Measurements from ENCODE around the gene TMEM254.
"Not testable (repeated sequence)": the region's sequence is repeated elsewhere in the genome, so short reads cannot be mapped to it uniquely, and the experiment has no call there.

TMEM254 gene

GRCh38 chr10:80051993-80052392, 26.5 kb upstream of the TMEM254 start:
- H3K27ac ChIP-seq (ENCODE audit: low read depth, low read length) = no peak overlapping the region
- no peak overlapping the region for H3K9ac ChIP-seq (ENCODE audit: low read length)

GRCh38 chr10:80055760-80056159, 22.7 kb upstream of the TMEM254 start:
- H3K27ac ChIP-seq (ENCODE audit: low read depth, low read length) = no peak overlapping the region
- no peak overlapping the region for H3K9ac ChIP-seq (ENCODE audit: low read length)
- no peak overlapping the region for H3K4me3 ChIP-seq (ENCODE audit: low read length)
- H3K4me1 ChIP-seq (ENCODE audit: control insufficient read depth, insufficient read depth, low read length) = no peaks in the 10 kb centered on the region
- H3K27me3 ChIP-seq (ENCODE audit: control insufficient read depth, insufficient read depth, low read length) = no peaks in the 10 kb centered on the region
- H3K36me3 ChIP-seq (ENCODE audit: control insufficient read depth, insufficient read depth, low read length) = no peaks in the 10 kb centered on the region

More at GRCh38 chr10:80051993-80052392, 26.5 kb upstream of the TMEM254 start:
- Histone ChIP-seq H3K36me3 (ENCODE audit: control insufficient read depth, insufficient read depth, low read length) (no peaks in the 10 kb centered on the region), H3K4me1 (ENCODE audit: control insufficient read depth, insufficient read depth, low read length) (no peaks in the 10 kb centered on the region), H3K4me3 (ENCODE audit: low read length) (no peak overlapping the region), H3K27me3 (ENCODE audit: control insufficient read depth, insufficient read depth, low read length) (no peaks in the 10 kb centered on the region)

GRCh38 chr10:80057171-80057570, 21.3 kb upstream of the TMEM254 start:
- Histone ChIP-seq H3K9ac (ENCODE audit: low read length) (no peak overlapping the region), H3K27ac (ENCODE audit: low read depth, low read length) (no peak overlapping the region), H3K4me1 (ENCODE audit: control insufficient read depth, insufficient read depth, low read length) (no peaks in the 10 kb centered on the region), H3K4me3 (ENCODE audit: low read length) (no peak overlapping the region), H3K27me3 (ENCODE audit: control insufficient read depth, insufficient read depth, low read length) (no peaks in the 10 kb centered on the region), H3K36me3 (ENCODE audit: control insufficient read depth, insufficient read depth, low read length) (no peaks in the 10 kb centered on the region)

- Histone ChIP-seq H3K27me3 (ENCODE audit: control insufficient read depth, insufficient read depth, low read length) (no peaks in the 10 kb centered on the region), H3K27ac (ENCODE audit: low read depth, low read length) (no peak overlapping the region), H3K4me3 (ENCODE audit: low read length) (no peak overlapping the region), H3K4me1 (ENCODE audit: control insufficient read depth, insufficient read depth, low read length) (no peaks in the 10 kb centered on the region), H3K9ac (ENCODE audit: low read length) (no peak overlapping the region), H3K36me3 (ENCODE audit: control insufficient read depth, insufficient read depth, low read length) (no peaks in the 10 kb centered on the region)
These were observed 14.2 kb upstream of the TMEM254 start for GRCh38 chr10:80064120-80064886.

GRCh38 chr10:80066809-80067208, 11.7 kb upstream of the TMEM254 start:
- Histone ChIP-seq H3K9ac (ENCODE audit: low read length) (no peak overlapping the region), H3K27ac (ENCODE audit: low read depth, low read length) (no peak overlapping the region), H3K4me1 (ENCODE audit: control insufficient read depth, insufficient read depth, low read length) (no peaks in the 10 kb centered on the region), H3K27me3 (ENCODE audit: control insufficient read depth, insufficient read depth, low read length) (no peaks in the 10 kb centered on the region), H3K4me3 (ENCODE audit: low read length) (no peak overlapping the region), H3K36me3 (ENCODE audit: control insufficient read depth, insufficient read depth, low read length) (no peaks in the 10 kb centered on the region)

- H3K27me3 ChIP-seq (ENCODE audit: control insufficient read depth, insufficient read depth, low read length); H3K4me3 ChIP-seq (ENCODE audit: low read length); H3K9ac ChIP-seq (ENCODE audit: low read length): not testable (repeated sequence)
These were observed 10.6 kb upstream of the TMEM254 start for GRCh38 chr10:80067821-80068220.

GRCh38 chr10:80068270-80068669, 10.2 kb upstream of the TMEM254 start:
- H3K4me1 ChIP-seq (ENCODE audit: control insufficient read depth, insufficient read depth, low read length) = no peaks in the 10 kb centered on the region
- no peak overlapping the region for H3K9ac ChIP-seq (ENCODE audit: low read length)
- H3K4me3 ChIP-seq (ENCODE audit: low read length) = no peak overlapping the region
- H3K27ac ChIP-seq (ENCODE audit: low read depth, low read length) = no peak overlapping the region
- no peaks in the 10 kb centered on the region for H3K27me3 ChIP-seq (ENCODE audit: control insufficient read depth, insufficient read depth, low read length)
- no peaks in the 10 kb centered on the region for H3K36me3 ChIP-seq (ENCODE audit: control insufficient read depth, insufficient read depth, low read length)

More at GRCh38 chr10:80067821-80068220, 10.6 kb upstream of the TMEM254 start:
- not testable (repeated sequence) for H3K27ac ChIP-seq (ENCODE audit: low read depth, low read length); H3K4me1 ChIP-seq (ENCODE audit: control insufficient read depth, insufficient read depth, low read length); H3K36me3 ChIP-seq (ENCODE audit: control insufficient read depth, insufficient read depth, low read length)

- H3K9ac ChIP-seq (ENCODE audit: low read length) = no peak overlapping the region
- no peak overlapping the region for H3K27ac ChIP-seq (ENCODE audit: low read depth, low read length)
- H3K27me3 ChIP-seq (ENCODE audit: control insufficient read depth, insufficient read depth, low read length) = no peaks in the 10 kb centered on the region
- H3K4me1 ChIP-seq (ENCODE audit: control insufficient read depth, insufficient read depth, low read length) = no peaks in the 10 kb centered on the region
- H3K36me3 ChIP-seq (ENCODE audit: control insufficient read depth, insufficient read depth, low read length) = no peaks in the 10 kb centered on the region
- H3K4me3 ChIP-seq (ENCODE audit: low read length) = no peak overlapping the region
These were observed 8.4 kb upstream of the TMEM254 start for GRCh38 chr10:80070057-80070456.

- Histone ChIP-seq H3K27me3 (ENCODE audit: control insufficient read depth, insufficient read depth, low read length) (no peaks in the 10 kb centered on the region), H3K27ac (ENCODE audit: low read depth, low read length) (no peak overlapping the region), H3K4me1 (ENCODE audit: control insufficient read depth, insufficient read depth, low read length) (no peaks in the 10 kb centered on the region), H3K9ac (ENCODE audit: low read length) (no peak overlapping the region), H3K4me3 (ENCODE audit: low read length) (no peak overlapping the region), H3K36me3 (ENCODE audit: control insufficient read depth, insufficient read depth, low read length) (no peaks in the 10 kb centered on the region)
These were observed 5.9 kb upstream of the TMEM254 start for GRCh38 chr10:80072584-80072983.

- no peak overlapping the region for H3K4me3 ChIP-seq (ENCODE audit: low read length)
- H3K36me3 ChIP-seq (ENCODE audit: control insufficient read depth, insufficient read depth, low read length) = no peaks in the 10 kb centered on the region
- no peak overlapping the region for H3K9ac ChIP-seq (ENCODE audit: low read length)
- no peak overlapping the region for H3K27ac ChIP-seq (ENCODE audit: low read depth, low read length)
- H3K27me3 ChIP-seq (ENCODE audit: control insufficient read depth, insufficient read depth, low read length) = no peaks in the 10 kb centered on the region
- peaks cover 7% of the 10 kb centered on the region for H3K4me1 ChIP-seq (ENCODE audit: control insufficient read depth, insufficient read depth, low read length)
These were observed 2.7 kb upstream of the TMEM254 start for GRCh38 chr10:80075781-80076180.

GRCh38 chr10:80077869-80078447, 507 bp upstream of the TMEM254 start:
- no peak overlapping the region for H3K9ac ChIP-seq (ENCODE audit: low read length)
- H3K4me3 ChIP-seq (ENCODE audit: low read length) = peak overlapping the region; percentile 97
- H3K27ac ChIP-seq (ENCODE audit: low read depth, low read length) = peak overlapping the region; percentile 97
- no peaks in the 10 kb centered on the region for H3K27me3 ChIP-seq (ENCODE audit: control insufficient read depth, insufficient read depth, low read length)
- H3K4me1 ChIP-seq (ENCODE audit: control insufficient read depth, insufficient read depth, low read length) = peaks cover 7% of the 10 kb centered on the region
- H3K36me3 ChIP-seq (ENCODE audit: control insufficient read depth, insufficient read depth, low read length) = no peaks in the 10 kb centered on the region

GRCh38 chr10:80079312-80079719, 851 bp downstream of the TMEM254 start:
- peaks cover 3% of the 10 kb centered on the region for H3K36me3 ChIP-seq (ENCODE audit: control insufficient read depth, insufficient read depth, low read length)
- peak overlapping the region; percentile 97 for H3K4me3 ChIP-seq (ENCODE audit: low read length)
- peak overlapping the region; percentile 82 for H3K9ac ChIP-seq (ENCODE audit: low read length)
- H3K27ac ChIP-seq (ENCODE audit: low read depth, low read length) = peak overlapping the region; percentile 97
- no peaks in the 10 kb centered on the region for H3K27me3 ChIP-seq (ENCODE audit: control insufficient read depth, insufficient read depth, low read length)
- peaks cover 7% of the 10 kb centered on the region for H3K4me1 ChIP-seq (ENCODE audit: control insufficient read depth, insufficient read depth, low read length)

- H3K27me3 ChIP-seq (ENCODE audit: control insufficient read depth, insufficient read depth, low read length) = no peaks in the 10 kb centered on the region
- H3K36me3 ChIP-seq (ENCODE audit: control insufficient read depth, insufficient read depth, low read length) = peaks cover 3% of the 10 kb centered on the region
- H3K4me1 ChIP-seq (ENCODE audit: control insufficient read depth, insufficient read depth, low read length) = peaks cover 7% of the 10 kb centered on the region
- H3K4me3 ChIP-seq (ENCODE audit: low read length) = no peak overlapping the region
- no peak overlapping the region for H3K9ac ChIP-seq (ENCODE audit: low read length)
- no peak overlapping the region for H3K27ac ChIP-seq (ENCODE audit: low read depth, low read length)
These were observed 2.6 kb downstream of the TMEM254 start for GRCh38 chr10:80081026-80081425.

Data from rectal smooth muscle tissue (tissue), 1 donor.